WERI-Rb-1 (cell line): ENCODE data around the gene PCNT.
A peak's percentile ranks its signal among the peaks of the same experiment; 100 is the strongest.

ENCODE experiments used
- DNase-seq: peaks from one replicate; pipeline ENCODE4 v3.0.0-alpha.2; 2020
- H3K27ac ChIP-seq: fragments of 250-450 bp; sonication (Bioruptor Pico); 2 replicates; pipeline ENCODE4 v1.5.1; 2020; ENCODE audit warnings: mild to moderate bottlenecking, moderate library complexity
- H3K27me3 ChIP-seq: fragments of 250-450 bp; sonication (Bioruptor Pico); 2 replicates; pipeline ENCODE4 v1.5.1; 2021; ENCODE audit warnings: mild to moderate bottlenecking, low read depth, moderate library complexity; ENCODE audit not compliant: insufficient read depth, severe bottlenecking
- H3K36me3 ChIP-seq: fragments of 250-450 bp; sonication (Bioruptor Pico); 2 replicates; pipeline ENCODE4 v1.5.1; 2020; ENCODE audit warnings: mild to moderate bottlenecking, moderate library complexity
- H3K4me3 ChIP-seq: 2 replicates; pipeline ENCODE4 v1.5.1; 2011; ENCODE audit warnings: low read depth, mild to moderate bottlenecking, control low read depth, low read length
- H3K9me3 ChIP-seq: fragments of 250-450 bp; sonication (Bioruptor Pico); 2 replicates; pipeline ENCODE4 v1.5.1; 2021; ENCODE audit warnings: mild to moderate bottlenecking, moderate library complexity; ENCODE audit not compliant: severe bottlenecking
- CTCF ChIP-seq: IDR thresholded peaks from 2 replicates; pipeline ENCODE4 v1.5.1; 2011; ENCODE audit warnings: low read depth, mild to moderate bottlenecking, control low read depth, inconsistent platforms, low read length

Gene PCNT

GRCh38 chr21:46294647-46295176 lies 29.2 kb upstream of the PCNT start:
- Histone ChIP-seq H3K9me3 (no peaks in the 10 kb centered on the region), H3K36me3 (peaks cover 33% of the 10 kb centered on the region), H3K27me3 (no peaks in the 10 kb centered on the region), H3K4me3 (no peak overlapping the region), H3K27ac (no peak overlapping the region; the same call in 1 of the 2 replicates)
- DNase-seq, result no peak
- TF ChIP-seq CTCF, result no peak

GRCh38 chr21:46295177-46295770 lies 28.7 kb upstream of the PCNT start:
- Histone ChIP-seq H3K27ac (peak overlapping the region; percentile 4; the same call in 1 of the 2 replicates), H3K4me3 (no peak overlapping the region), H3K27me3 (no peaks in the 10 kb centered on the region), H3K9me3 (no peaks in the 10 kb centered on the region), H3K36me3 (peaks cover 37% of the 10 kb centered on the region)
- TF ChIP-seq CTCF, result no peak
- peak; percentile 39 for DNase-seq

- no peak for DNase-seq
- H3K9me3 ChIP-seq, result no peaks in the 10 kb centered on the region
- H3K4me3 ChIP-seq, result no peak overlapping the region
- peaks cover 39% of the 10 kb centered on the region for H3K36me3 ChIP-seq
- no peaks in the 10 kb centered on the region for H3K27me3 ChIP-seq
- H3K27ac ChIP-seq, result 0 out of 2 replicates have a peak overlapping the region, but pooled peaks have one; percentile 24
- TF ChIP-seq CTCF, result no peak
These were observed 27.8 kb upstream of the PCNT start for GRCh38 chr21:46295996-46296752.

- DNase-seq, result no peak
- TF ChIP-seq CTCF, result no peak
- no peak overlapping the region for H3K4me3 ChIP-seq
- H3K27ac ChIP-seq, result no peak overlapping the region
- peaks cover 40% of the 10 kb centered on the region for H3K36me3 ChIP-seq
- no peaks in the 10 kb centered on the region for H3K9me3 ChIP-seq
- no peaks in the 10 kb centered on the region for H3K27me3 ChIP-seq
These were observed 26.4 kb upstream of the PCNT start for GRCh38 chr21:46297338-46298271.

GRCh38 chr21:46299167-46299566 lies 24.8 kb upstream of the PCNT start:
- H3K27me3 ChIP-seq, result no peaks in the 10 kb centered on the region
- no peak for DNase-seq
- no peak overlapping the region for H3K4me3 ChIP-seq
- no peak for TF ChIP-seq CTCF
- peaks cover 40% of the 10 kb centered on the region for H3K36me3 ChIP-seq
- H3K9me3 ChIP-seq, result no peaks in the 10 kb centered on the region
- H3K27ac ChIP-seq, result no peak overlapping the region
